ENCODE results near the gene OCEL1.

DNA sequence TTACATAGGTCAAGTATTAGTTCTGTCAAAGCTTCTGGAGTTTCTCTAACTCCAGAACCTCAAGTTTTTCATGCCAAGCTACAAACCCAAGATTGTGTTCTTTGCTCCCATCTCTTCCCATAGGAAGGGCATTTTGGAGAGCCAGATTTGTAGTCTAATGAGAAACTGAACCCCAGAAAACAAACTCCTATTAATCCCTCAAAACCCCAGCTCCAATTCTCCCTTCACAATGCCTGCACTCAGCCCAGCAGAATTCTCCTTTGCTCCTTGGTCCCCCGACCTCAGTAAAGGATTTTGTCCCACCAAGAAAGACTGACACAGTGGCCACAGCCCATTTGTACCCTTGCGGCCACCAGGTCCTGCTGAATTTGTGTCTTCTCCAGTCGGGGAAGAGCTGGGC, 30.1 kb downstream of the OCEL1 start:
- TF ChIP-seq KLF9 (tag by site-specific recombination; IDR thresholded peaks at IDR 0.05; ENCODE audit: low read depth) (no peak), YY1 (tag by site-specific recombination; IDR thresholded peaks at IDR 0.05) (no peak), ZSCAN30 (tag by site-specific recombination; IDR thresholded peaks at IDR 0.05) (no peak), ZNF416 (tag by site-specific recombination; IDR thresholded peaks at IDR 0.05) (no peak), ZNF48 (tag by site-specific recombination; IDR thresholded peaks at IDR 0.05) (no peak), ZNF274 (IDR thresholded peaks at IDR 0.05; ENCODE audit: low read length) (no peak), ZNF274 (tag by site-specific recombination; IDR thresholded peaks at IDR 0.05; ENCODE audit: borderline replicate concordance) (no peak)
- TF ChIP-seq, protein P1, sequence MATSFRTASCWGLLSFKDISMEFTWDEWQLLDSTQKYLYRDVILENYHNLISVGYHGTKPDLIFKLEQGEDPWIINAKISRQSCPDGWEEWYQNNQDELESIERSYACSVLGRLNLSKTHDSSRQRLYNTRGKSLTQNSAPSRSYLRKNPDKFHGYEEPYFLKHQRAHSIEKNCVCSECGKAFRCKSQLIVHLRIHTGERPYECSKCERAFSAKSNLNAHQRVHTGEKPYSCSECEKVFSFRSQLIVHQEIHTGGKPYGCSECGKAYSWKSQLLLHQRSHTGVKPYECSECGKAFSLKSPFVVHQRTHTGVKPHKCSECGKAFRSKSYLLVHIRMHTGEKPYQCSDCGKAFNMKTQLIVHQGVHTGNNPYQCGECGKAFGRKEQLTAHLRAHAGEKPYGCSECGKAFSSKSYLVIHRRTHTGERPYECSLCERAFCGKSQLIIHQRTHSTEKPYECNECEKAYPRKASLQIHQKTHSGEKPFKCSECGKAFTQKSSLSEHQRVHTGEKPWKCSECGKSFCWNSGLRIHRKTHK (tag by site-specific recombination; IDR thresholded peaks at IDR 0.05), result no peak
- TF ChIP-seq, protein P2, sequence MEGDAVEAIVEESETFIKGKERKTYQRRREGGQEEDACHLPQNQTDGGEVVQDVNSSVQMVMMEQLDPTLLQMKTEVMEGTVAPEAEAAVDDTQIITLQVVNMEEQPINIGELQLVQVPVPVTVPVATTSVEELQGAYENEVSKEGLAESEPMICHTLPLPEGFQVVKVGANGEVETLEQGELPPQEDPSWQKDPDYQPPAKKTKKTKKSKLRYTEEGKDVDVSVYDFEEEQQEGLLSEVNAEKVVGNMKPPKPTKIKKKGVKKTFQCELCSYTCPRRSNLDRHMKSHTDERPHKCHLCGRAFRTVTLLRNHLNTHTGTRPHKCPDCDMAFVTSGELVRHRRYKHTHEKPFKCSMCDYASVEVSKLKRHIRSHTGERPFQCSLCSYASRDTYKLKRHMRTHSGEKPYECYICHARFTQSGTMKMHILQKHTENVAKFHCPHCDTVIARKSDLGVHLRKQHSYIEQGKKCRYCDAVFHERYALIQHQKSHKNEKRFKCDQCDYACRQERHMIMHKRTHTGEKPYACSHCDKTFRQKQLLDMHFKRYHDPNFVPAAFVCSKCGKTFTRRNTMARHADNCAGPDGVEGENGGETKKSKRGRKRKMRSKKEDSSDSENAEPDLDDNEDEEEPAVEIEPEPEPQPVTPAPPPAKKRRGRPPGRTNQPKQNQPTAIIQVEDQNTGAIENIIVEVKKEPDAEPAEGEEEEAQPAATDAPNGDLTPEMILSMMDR (tag by site-specific recombination; IDR thresholded peaks at IDR 0.05), result no peak
- TF ChIP-seq, protein P3, sequence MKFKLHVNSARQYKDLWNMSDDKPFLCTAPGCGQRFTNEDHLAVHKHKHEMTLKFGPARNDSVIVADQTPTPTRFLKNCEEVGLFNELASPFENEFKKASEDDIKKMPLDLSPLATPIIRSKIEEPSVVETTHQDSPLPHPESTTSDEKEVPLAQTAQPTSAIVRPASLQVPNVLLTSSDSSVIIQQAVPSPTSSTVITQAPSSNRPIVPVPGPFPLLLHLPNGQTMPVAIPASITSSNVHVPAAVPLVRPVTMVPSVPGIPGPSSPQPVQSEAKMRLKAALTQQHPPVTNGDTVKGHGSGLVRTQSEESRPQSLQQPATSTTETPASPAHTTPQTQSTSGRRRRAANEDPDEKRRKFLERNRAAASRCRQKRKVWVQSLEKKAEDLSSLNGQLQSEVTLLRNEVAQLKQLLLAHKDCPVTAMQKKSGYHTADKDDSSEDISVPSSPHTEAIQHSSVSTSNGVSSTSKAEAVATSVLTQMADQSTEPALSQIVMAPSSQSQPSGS (tag by site-specific recombination; IDR thresholded peaks at IDR 0.05; ENCODE audit: low read depth), result no peak
- TF ChIP-seq, protein P4, sequence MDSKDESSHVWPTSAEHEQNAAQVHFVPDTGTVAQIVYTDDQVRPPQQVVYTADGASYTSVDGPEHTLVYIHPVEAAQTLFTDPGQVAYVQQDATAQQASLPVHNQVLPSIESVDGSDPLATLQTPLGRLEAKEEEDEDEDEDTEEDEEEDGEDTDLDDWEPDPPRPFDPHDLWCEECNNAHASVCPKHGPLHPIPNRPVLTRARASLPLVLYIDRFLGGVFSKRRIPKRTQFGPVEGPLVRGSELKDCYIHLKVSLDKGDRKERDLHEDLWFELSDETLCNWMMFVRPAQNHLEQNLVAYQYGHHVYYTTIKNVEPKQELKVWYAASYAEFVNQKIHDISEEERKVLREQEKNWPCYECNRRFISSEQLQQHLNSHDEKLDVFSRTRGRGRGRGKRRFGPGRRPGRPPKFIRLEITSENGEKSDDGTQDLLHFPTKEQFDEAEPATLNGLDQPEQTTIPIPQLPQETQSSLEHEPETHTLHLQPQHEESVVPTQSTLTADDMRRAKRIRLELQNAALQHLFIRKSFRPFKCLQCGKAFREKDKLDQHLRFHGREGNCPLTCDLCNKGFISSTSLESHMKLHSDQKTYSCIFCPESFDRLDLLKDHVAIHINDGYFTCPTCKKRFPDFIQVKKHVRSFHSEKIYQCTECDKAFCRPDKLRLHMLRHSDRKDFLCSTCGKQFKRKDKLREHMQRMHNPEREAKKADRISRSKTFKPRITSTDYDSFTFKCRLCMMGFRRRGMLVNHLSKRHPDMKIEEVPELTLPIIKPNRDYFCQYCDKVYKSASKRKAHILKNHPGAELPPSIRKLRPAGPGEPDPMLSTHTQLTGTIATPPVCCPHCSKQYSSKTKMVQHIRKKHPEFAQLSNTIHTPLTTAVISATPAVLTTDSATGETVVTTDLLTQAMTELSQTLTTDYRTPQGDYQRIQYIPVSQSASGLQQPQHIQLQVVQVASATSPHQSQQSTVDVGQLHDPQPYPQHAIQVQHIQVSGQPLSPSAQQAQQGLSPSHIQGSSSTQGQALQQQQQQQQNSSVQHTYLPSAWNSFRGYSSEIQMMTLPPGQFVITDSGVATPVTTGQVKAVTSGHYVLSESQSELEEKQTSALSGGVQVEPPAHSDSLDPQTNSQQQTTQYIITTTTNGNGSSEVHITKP (tag by site-specific recombination; IDR thresholded peaks at IDR 0.05), result no peak

Data from HEK293 (cell line).